ENCODE results near the gene TRIP6.

The TRIP6 gene

DNA sequence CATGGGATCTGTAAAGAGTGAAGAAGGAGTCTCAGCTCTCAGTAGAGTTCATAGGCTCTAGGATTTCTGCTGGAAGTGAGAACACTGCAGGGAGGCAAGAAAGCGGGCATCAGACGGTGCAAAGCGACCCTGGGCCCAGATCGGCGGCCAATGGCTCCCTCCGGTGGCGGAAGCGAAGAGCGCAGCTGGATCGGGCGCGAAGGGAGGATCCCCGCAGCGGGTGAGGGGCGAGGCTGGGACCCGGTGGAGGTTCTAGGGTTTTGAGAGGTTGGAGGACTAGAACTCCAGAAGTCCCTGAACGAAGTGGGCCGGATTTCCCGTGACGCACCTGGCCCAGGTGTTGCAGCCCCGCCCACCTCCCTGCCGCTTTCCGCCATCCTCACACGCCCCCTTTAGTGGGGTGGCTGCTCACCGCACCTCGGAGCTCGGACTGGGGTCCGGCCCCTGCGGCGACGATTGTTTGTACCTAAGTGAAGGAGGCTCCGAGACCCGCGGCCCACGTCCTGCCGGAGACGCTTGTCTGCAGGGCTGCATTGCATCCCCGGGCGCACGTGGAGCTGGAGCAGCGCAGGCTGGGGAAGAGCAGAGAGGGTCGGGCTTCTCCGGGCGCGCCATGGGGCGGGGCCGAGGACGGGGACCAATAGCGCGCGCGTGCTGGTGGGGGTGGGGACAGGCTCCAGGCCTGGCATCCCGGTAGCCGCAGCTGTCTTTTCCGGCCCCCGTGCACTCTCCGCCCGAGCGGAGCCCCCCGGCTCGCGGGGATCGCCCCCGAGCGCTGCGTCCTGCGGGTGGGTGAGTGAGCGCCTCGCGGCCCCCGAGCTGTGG, 14.9 kb upstream of the TRIP6 start, which contains the start of gene SLC12A9:
SLC12A9 (plus strand) TSS at position 666 of the 825 bp plus-strand sequence. CDS start 1,485 bp downstream, outside the sequence.
- peak within 1 kb of the TSS; percentile 59 for H3K4me3 ChIP-seq (ENCODE audit: low read depth, low read length)
- no peaks in the 10 kb centered on the region for H3K9me3 ChIP-seq (ENCODE audit: control insufficient read depth, insufficient read depth, low read depth, low read length)
- H3K4me1 ChIP-seq (ENCODE audit: control insufficient read depth, insufficient read depth, low read length), result peaks cover 3% of the 10 kb centered on the region; the same call in 1 of the 2 replicates
- CTCF ChIA-PET, result interaction anchor here (0.6 to 3.4 kb wide), 46 partner anchors 10 to 836 kb away, joined by 3 to 95 read pairs (median 4); partner anchors contain the start of genes EPHB4, FBXO24, LRCH4 and POP7
- H3K27ac ChIP-seq (ENCODE audit: extremely low read depth, low read depth, low read length), result peak within 1 kb of the TSS; percentile 54; the same call in 1 of the 2 replicates
- POLR2A ChIA-PET, result interaction anchor here (0.6 to 1.8 kb wide), 21 partner anchors 10 to 513 kb away, joined by 3 to 22 read pairs (median 5); partner anchors contain the start of genes EPHB4, FBXO24, MOSPD3 and POP7
- H3K36me3 ChIP-seq (ENCODE audit: control insufficient read depth in 2 of 2, insufficient read depth in 1 of 2, low read length in 2 of 2), result no peaks in the 10 kb centered on the region
- TF ChIP-seq KLF9 (tag by site-specific recombination; IDR thresholded peaks at IDR 0.05; ENCODE audit: low read depth) (peak; percentile 99), ZBTB8A (tag by site-specific recombination; IDR thresholded peaks at IDR 0.05) (peak; percentile 38), ZNF416 (tag by site-specific recombination; IDR thresholded peaks at IDR 0.05) (no peak), EGR2 (tag by site-specific recombination; IDR thresholded peaks at IDR 0.05; ENCODE audit: low read depth) (peak; percentile 32), OVOL3 (tag by site-specific recombination; IDR thresholded peaks at IDR 0.05) (0 out of 2 replicates have a peak, but pooled peaks have one; percentile 20), IKZF3 (tag by site-specific recombination; IDR thresholded peaks at IDR 0.05) (peak; percentile 18; the same call in 1 of the 2 replicates), ZEB2 (tag by site-specific recombination; IDR thresholded peaks at IDR 0.05) (peak; percentile 98), BCL11A (tag by site-specific recombination; IDR thresholded peaks at IDR 0.05; ENCODE audit: low read depth) (no peak), ZNF561 (tag by site-specific recombination; IDR thresholded peaks at IDR 0.05; ENCODE audit: borderline replicate concordance) (peak; percentile 43; the same call in 1 of the 2 replicates), SP7 (tag by site-specific recombination; IDR thresholded peaks at IDR 0.05) (peak; percentile 60), OSR2 (tag by site-specific recombination; IDR thresholded peaks at IDR 0.05) (peak; percentile 68), KLF1 (tag by site-specific recombination; IDR thresholded peaks at IDR 0.05) (peak; percentile 55), GLIS1 (tag by site-specific recombination; IDR thresholded peaks at IDR 0.05) (peak; percentile 56), ZBTB7A (tag by site-specific recombination; IDR thresholded peaks at IDR 0.05; ENCODE audit: low read depth) (0 out of 2 replicates have a peak, but pooled peaks have one; percentile 40), ZNF311 (tag by site-specific recombination; IDR thresholded peaks at IDR 0.05; ENCODE audit: borderline replicate concordance) (no peak)
- TF ChIP-seq, protein P1, sequence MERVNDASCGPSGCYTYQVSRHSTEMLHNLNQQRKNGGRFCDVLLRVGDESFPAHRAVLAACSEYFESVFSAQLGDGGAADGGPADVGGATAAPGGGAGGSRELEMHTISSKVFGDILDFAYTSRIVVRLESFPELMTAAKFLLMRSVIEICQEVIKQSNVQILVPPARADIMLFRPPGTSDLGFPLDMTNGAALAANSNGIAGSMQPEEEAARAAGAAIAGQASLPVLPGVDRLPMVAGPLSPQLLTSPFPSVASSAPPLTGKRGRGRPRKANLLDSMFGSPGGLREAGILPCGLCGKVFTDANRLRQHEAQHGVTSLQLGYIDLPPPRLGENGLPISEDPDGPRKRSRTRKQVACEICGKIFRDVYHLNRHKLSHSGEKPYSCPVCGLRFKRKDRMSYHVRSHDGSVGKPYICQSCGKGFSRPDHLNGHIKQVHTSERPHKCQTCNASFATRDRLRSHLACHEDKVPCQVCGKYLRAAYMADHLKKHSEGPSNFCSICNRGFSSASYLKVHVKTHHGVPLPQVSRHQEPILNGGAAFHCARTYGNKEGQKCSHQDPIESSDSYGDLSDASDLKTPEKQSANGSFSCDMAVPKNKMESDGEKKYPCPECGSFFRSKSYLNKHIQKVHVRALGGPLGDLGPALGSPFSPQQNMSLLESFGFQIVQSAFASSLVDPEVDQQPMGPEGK (tag by site-specific recombination; IDR thresholded peaks at IDR 0.05), result peak; percentile 92
- TF ChIP-seq, protein P2, sequence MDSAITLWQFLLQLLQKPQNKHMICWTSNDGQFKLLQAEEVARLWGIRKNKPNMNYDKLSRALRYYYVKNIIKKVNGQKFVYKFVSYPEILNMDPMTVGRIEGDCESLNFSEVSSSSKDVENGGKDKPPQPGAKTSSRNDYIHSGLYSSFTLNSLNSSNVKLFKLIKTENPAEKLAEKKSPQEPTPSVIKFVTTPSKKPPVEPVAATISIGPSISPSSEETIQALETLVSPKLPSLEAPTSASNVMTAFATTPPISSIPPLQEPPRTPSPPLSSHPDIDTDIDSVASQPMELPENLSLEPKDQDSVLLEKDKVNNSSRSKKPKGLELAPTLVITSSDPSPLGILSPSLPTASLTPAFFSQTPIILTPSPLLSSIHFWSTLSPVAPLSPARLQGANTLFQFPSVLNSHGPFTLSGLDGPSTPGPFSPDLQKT (IDR thresholded peaks at IDR 0.05; ENCODE audit: borderline replicate concordance, low read depth, low read length), result no peak
- TF ChIP-seq, protein P3, sequence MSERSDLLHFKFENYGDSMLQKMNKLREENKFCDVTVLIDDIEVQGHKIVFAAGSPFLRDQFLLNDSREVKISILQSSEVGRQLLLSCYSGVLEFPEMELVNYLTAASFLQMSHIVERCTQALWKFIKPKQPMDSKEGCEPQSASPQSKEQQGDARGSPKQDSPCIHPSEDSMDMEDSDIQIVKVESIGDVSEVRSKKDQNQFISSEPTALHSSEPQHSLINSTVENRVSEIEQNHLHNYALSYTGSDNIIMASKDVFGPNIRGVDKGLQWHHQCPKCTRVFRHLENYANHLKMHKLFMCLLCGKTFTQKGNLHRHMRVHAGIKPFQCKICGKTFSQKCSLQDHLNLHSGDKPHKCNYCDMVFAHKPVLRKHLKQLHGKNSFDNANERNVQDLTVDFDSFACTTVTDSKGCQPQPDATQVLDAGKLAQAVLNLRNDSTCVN (tag by site-specific recombination; optimal IDR thresholded peaks at IDR 0.05), result peak; percentile 91
- TF ChIP-seq, protein P4, sequence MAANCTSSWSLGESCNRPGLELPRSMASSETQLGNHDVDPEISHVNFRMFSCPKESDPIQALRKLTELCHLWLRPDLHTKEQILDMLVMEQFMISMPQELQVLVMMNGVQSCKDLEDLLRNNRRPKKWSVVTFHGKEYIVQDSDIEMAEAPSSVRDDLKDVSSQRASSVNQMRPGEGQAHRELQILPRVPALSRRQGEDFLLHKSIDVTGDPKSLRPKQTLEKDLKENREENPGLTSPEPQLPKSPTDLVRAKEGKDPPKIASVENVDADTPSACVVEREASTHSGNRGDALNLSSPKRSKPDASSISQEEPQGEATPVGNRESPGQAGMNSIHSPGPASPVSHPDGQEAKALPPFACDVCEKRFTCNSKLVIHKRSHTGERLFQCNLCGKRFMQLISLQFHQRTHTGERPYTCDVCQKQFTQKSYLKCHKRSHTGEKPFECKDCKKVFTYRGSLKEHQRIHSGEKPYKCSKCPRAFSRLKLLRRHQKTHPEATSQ (tag by site-specific recombination; IDR thresholded peaks at IDR 0.05), result peak; percentile 40; the same call in 1 of the 2 replicates
- TF ChIP-seq, protein P5, sequence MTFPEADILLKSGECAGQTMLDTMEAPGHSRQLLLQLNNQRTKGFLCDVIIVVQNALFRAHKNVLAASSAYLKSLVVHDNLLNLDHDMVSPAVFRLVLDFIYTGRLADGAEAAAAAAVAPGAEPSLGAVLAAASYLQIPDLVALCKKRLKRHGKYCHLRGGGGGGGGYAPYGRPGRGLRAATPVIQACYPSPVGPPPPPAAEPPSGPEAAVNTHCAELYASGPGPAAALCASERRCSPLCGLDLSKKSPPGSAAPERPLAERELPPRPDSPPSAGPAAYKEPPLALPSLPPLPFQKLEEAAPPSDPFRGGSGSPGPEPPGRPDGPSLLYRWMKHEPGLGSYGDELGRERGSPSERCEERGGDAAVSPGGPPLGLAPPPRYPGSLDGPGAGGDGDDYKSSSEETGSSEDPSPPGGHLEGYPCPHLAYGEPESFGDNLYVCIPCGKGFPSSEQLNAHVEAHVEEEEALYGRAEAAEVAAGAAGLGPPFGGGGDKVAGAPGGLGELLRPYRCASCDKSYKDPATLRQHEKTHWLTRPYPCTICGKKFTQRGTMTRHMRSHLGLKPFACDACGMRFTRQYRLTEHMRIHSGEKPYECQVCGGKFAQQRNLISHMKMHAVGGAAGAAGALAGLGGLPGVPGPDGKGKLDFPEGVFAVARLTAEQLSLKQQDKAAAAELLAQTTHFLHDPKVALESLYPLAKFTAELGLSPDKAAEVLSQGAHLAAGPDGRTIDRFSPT (tag by site-specific recombination; IDR thresholded peaks at IDR 0.05), result peak; percentile 13; the same call in 1 of the 2 replicates
- TF ChIP-seq, protein P6, sequence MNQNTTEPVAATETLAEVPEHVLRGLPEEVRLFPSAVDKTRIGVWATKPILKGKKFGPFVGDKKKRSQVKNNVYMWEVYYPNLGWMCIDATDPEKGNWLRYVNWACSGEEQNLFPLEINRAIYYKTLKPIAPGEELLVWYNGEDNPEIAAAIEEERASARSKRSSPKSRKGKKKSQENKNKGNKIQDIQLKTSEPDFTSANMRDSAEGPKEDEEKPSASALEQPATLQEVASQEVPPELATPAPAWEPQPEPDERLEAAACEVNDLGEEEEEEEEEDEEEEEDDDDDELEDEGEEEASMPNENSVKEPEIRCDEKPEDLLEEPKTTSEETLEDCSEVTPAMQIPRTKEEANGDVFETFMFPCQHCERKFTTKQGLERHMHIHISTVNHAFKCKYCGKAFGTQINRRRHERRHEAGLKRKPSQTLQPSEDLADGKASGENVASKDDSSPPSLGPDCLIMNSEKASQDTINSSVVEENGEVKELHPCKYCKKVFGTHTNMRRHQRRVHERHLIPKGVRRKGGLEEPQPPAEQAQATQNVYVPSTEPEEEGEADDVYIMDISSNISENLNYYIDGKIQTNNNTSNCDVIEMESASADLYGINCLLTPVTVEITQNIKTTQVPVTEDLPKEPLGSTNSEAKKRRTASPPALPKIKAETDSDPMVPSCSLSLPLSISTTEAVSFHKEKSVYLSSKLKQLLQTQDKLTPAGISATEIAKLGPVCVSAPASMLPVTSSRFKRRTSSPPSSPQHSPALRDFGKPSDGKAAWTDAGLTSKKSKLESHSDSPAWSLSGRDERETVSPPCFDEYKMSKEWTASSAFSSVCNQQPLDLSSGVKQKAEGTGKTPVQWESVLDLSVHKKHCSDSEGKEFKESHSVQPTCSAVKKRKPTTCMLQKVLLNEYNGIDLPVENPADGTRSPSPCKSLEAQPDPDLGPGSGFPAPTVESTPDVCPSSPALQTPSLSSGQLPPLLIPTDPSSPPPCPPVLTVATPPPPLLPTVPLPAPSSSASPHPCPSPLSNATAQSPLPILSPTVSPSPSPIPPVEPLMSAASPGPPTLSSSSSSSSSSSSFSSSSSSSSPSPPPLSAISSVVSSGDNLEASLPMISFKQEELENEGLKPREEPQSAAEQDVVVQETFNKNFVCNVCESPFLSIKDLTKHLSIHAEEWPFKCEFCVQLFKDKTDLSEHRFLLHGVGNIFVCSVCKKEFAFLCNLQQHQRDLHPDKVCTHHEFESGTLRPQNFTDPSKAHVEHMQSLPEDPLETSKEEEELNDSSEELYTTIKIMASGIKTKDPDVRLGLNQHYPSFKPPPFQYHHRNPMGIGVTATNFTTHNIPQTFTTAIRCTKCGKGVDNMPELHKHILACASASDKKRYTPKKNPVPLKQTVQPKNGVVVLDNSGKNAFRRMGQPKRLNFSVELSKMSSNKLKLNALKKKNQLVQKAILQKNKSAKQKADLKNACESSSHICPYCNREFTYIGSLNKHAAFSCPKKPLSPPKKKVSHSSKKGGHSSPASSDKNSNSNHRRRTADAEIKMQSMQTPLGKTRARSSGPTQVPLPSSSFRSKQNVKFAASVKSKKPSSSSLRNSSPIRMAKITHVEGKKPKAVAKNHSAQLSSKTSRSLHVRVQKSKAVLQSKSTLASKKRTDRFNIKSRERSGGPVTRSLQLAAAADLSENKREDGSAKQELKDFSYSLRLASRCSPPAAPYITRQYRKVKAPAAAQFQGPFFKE (tag by site-specific recombination; IDR thresholded peaks at IDR 0.05; ENCODE audit: borderline replicate concordance), result no peak
